T-cell (primary cell): ENCODE measurements around the gene RACGAP1. TPM values are rescaled to one million over a fixed set of nuclear protein-coding genes. Genes with fewer than 3 reads are reported as not detected.

Experiments
- ATAC-seq, 4 experiments: fragments of 200-7000 bp in 3 of 4; fragments of 150-1000 bp in 1 of 4; cut with Tn5 transposase; replicated peaks in 1 of 4; 1 replicate in 3 of 4; 2 replicates in 1 of 4; pipeline ENCODE4 v1.10.0; 2021; ENCODE audit warnings: moderate library complexity in 3 of 4, mild to moderate bottlenecking in 2 of 4, moderate number of reproducible peaks in 1 of 4
- CTCF ChIA-PET, 2 donors: fragments of 300-600 bp; sonication (Branson Sonifier 250); formaldehyde crosslinking; loops; one replicate each; lab custom pipeline; 2022; ENCODE audit warnings: antibody characterized with exemption in 2 of 2; lab: Charles Lee
- POLR2A ChIA-PET, 2 donors: fragments of 300-600 bp; sonication (Branson Sonifier 250); formaldehyde crosslinking; loops; one replicate each; lab custom pipeline; 2022; ENCODE audit warnings: antibody characterized with exemption in 2 of 2; lab: Charles Lee
- DNase-seq, 35 experiments: peaks; one replicate each; pipeline versions ENCODE4 v3.0.0 to v3.0.0-alpha.2; 2013 to 2023
- H3K27ac ChIP-seq: one replicate; pipeline ENCODE4 v1.5.1; 2013; ENCODE audit warnings: low read length
- H3K27me3 ChIP-seq, 2 experiments: replicated peaks in 1 of 2; 1 replicate in 1 of 2; 2 replicates in 1 of 2; pipeline versions ENCODE4 v1.6.1 to v1.7.0; 2013; ENCODE audit warnings: low read length in 1 of 2, mixed read lengths in 1 of 2; ENCODE audit not compliant: control insufficient read depth in 2 of 2, insufficient read depth in 2 of 2; ENCODE audit errors: extremely low read depth in 1 of 2
- H3K36me3 ChIP-seq, 2 donors: 1 replicate in 1 of 2; 2 replicates in 1 of 2; pipeline versions ENCODE4 v1.6.1 to v1.7.0; 2013; ENCODE audit warnings: low read length in 1 of 2; ENCODE audit not compliant: control insufficient read depth in 2 of 2, insufficient read depth in 1 of 2; ENCODE audit errors: extremely low read depth in 1 of 2
- H3K4me1 ChIP-seq, 2 experiments: 1 replicate in 1 of 2; 2 replicates in 1 of 2; pipeline versions ENCODE4 v1.6.1 to v1.7.0; 2013; ENCODE audit warnings: low read length in 2 of 2, mixed read lengths in 1 of 2; ENCODE audit not compliant: insufficient read depth in 2 of 2, control insufficient read depth in 1 of 2; ENCODE audit errors: extremely low read depth in 1 of 2
- H3K4me3 ChIP-seq, 2 donors: 1 replicate in 1 of 2; 2 replicates in 1 of 2; pipeline versions ENCODE4 v1.5.1 to v1.7.0; 2013; ENCODE audit warnings: mild to moderate bottlenecking in 2 of 2, low read length in 1 of 2, moderate library complexity in 1 of 2; ENCODE audit not compliant: control insufficient read depth in 1 of 2; ENCODE audit errors: extremely low read depth in 1 of 2
- H3K9me3 ChIP-seq: 2 replicates; pipeline ENCODE4 v1.7.0; 2013
- H3K27ac Mint-ChIP-seq, 2 donors: one replicate each; pipeline ENCODE4 v1.8.0; 2020 to 2021; ENCODE audit warnings: mild to moderate bottlenecking in 2 of 2, mixed read lengths in 2 of 2
- H3K27me3 Mint-ChIP-seq, 2 donors: one replicate each; pipeline ENCODE4 v1.8.0; 2021 to 2022; ENCODE audit warnings: mixed read lengths in 2 of 2
- H3K36me3 Mint-ChIP-seq: one replicate; pipeline ENCODE4 v1.8.0; 2021; ENCODE audit warnings: mixed read lengths
- H3K4me1 Mint-ChIP-seq, 3 donors: one replicate each; pipeline ENCODE4 v1.8.0; 2020 to 2022; ENCODE audit warnings: mixed read lengths in 3 of 3, mild to moderate bottlenecking in 1 of 3
- H3K4me3 Mint-ChIP-seq, 3 donors: one replicate each; pipeline ENCODE4 v1.8.0; 2020 to 2022; ENCODE audit warnings: mild to moderate bottlenecking in 3 of 3, mixed read lengths in 3 of 3, moderate library complexity in 3 of 3
- H3K9me3 Mint-ChIP-seq, 3 donors: one replicate each; pipeline ENCODE4 v1.8.0; 2020 to 2022; ENCODE audit warnings: mixed read lengths in 3 of 3
- WGBS: methylation state at CpG from one replicate; pipeline ENCODE4 v1.1.5; 2013; ENCODE audit warnings: missing lambda C conversion rate; ENCODE audit not compliant: insufficient coverage; 5-methylcytosine and 5-hydroxymethylcytosine counted together
- total RNA-seq, 35 experiments: library from RNA in 6 of 35; stranded (reverse) in 6 of 35; fragments of 120-200 nt in 1 of 35; gene quantifications; one replicate each; pipeline versions ENCODE4 v1.2.1 to v1.2.4 and lab custom pipeline; 2013 to 2026

Gene RACGAP1
- total RNA-seq, 5 donors from 2014 or later (not counting 1 experiment from before 2014, with no cell fraction given) = 5.5 to 14.8 (median 13.9) TPM

DNA sequence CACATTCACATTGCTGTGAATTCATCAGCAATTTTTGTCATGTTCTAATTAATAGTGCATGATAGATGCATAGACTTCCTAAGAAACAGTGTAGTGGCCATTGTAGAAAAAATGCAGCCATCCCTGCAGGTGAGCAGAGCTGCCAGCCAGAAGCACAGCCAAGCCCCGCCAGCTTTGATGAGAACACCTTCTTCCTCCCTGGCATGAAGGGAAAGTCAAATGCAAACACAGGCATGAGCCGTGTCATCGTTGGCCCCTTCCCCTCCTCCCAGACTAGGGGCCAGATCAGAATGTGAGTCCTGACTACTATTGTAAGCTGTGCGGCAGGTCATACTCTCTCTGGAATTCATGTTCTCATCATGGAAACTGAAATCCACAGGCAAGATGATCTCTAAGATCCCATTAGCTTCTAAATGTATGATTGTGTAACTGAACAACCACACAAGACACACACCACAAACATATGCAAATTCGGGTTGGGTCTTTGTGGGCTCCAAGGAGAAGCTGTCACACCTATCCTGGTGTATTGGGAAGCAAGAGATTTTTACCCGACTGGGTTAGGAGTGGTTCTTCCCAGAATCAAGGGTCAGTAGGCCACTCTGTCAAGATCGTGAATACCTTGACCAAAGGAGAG lies 77.6 kb downstream of the RACGAP1 start:
- Mint-ChIP-seq H3K27me3 (peaks cover 0 to 20% of the 10 kb centered on the region in 2 donors), H3K4me1 (peaks cover 17 to 33% (median 25%) of the 10 kb centered on the region in 3 donors), H3K27ac (no peak overlapping the region), H3K4me3 (no peak overlapping the region), H3K9me3 (no peaks in the 10 kb centered on the region), H3K36me3 (no peaks in the 10 kb centered on the region)
- POLR2A ChIA-PET = no interaction called here
- H3K4me1 ChIP-seq = peaks cover 0 to 16% of the 10 kb centered on the region in 2 experiments
- CTCF ChIA-PET = interaction anchor here in 1 of 2 donors (0.7 kb wide), 1 partner anchor 123 kb away, joined by 3 read pairs; no protein-coding TSS in a partner anchor
- H3K36me3 ChIP-seq = no peaks in the 10 kb centered on the region
- no peak overlapping the region for H3K27ac ChIP-seq
- H3K27me3 ChIP-seq = peaks cover 2 to 42% of the 10 kb centered on the region in 2 experiments
- WGBS = 78% methylated on average over 5 of the region's 7 CpGs
- H3K9me3 ChIP-seq = no peaks in the 10 kb centered on the region
- no peak overlapping the region for H3K4me3 ChIP-seq
- DNase-seq (no peak), ATAC-seq (no peak)

- ATAC-seq = no peak
- H3K27me3 Mint-ChIP-seq = peaks cover 0 to 15% of the 10 kb centered on the region in 2 donors
- Histone ChIP-seq H3K27ac (no peak overlapping the region), H3K4me3 (no peak overlapping the region), H3K27me3 (peaks cover 0 to 35% of the 10 kb centered on the region in 2 experiments), H3K4me1 (peaks cover 0 to 21% of the 10 kb centered on the region in 2 experiments), H3K36me3 (no peaks in the 10 kb centered on the region), H3K9me3 (no peaks in the 10 kb centered on the region)
- DNase-seq = no peak
- peak overlapping the region; percentile 29 to 97 for H3K27ac Mint-ChIP-seq
- H3K9me3 Mint-ChIP-seq = no peaks in the 10 kb centered on the region
- CTCF ChIA-PET = interaction anchor here (0.5 to 1.7 kb wide), 6 partner anchors 9 to 180 kb away, joined by 3 to 16 read pairs (median 4); partner anchors contain the start of gene SMARCD1 (in 1 of the 2)
- H3K4me3 Mint-ChIP-seq = peak overlapping the region in 1 of 3 donors; percentile 81
- 64% methylated on average over 3 of the region's 3 CpGs for WGBS
- peaks cover 17 to 43% (median 29%) of the 10 kb centered on the region in 3 donors for H3K4me1 Mint-ChIP-seq
- H3K36me3 Mint-ChIP-seq = no peaks in the 10 kb centered on the region
- POLR2A ChIA-PET = no interaction called here
These were observed 78.8 kb downstream of the RACGAP1 start for GRCh38 chr12:49946497-49946896.

- Histone ChIP-seq H3K9me3 (no peaks in the 10 kb centered on the region), H3K4me1 (peaks cover 0 to 21% of the 10 kb centered on the region in 2 experiments), H3K27ac (peak overlapping the region; percentile 30), H3K4me3 (no peak overlapping the region), H3K36me3 (no peaks in the 10 kb centered on the region), H3K27me3 (peaks cover 0 to 31% of the 10 kb centered on the region in 2 experiments)
- WGBS = 74% methylated on average over 7 of the region's 9 CpGs
- peak overlapping the region; percentile 84 to 97 for H3K27ac Mint-ChIP-seq
- H3K27me3 Mint-ChIP-seq = peaks cover 0 to 13% of the 10 kb centered on the region in 2 donors
- DNase-seq (peak in 2 of 35 experiments; percentile 9 to 34), ATAC-seq (peak in 2 of 4 experiments; percentile 27 to 36)
- H3K4me3 Mint-ChIP-seq = peak overlapping the region in 1 of 3 donors; percentile 81
- no peaks in the 10 kb centered on the region for H3K36me3 Mint-ChIP-seq
- peaks cover 17 to 47% (median 29%) of the 10 kb centered on the region in 3 donors for H3K4me1 Mint-ChIP-seq
- CTCF ChIA-PET = interaction anchor here (0.6 to 1.7 kb wide), 8 partner anchors 9 to 163 kb away, joined by 3 to 16 read pairs (median 4); partner anchors contain the start of gene SMARCD1 (in 1 of the 2)
- H3K9me3 Mint-ChIP-seq = no peaks in the 10 kb centered on the region
- POLR2A ChIA-PET = no interaction called here
These were observed 79.2 kb downstream of the RACGAP1 start for GRCh38 chr12:49946086-49946485.

GRCh38 chr12:49945394-49946080 lies 79.8 kb downstream of the RACGAP1 start:
- WGBS = 7% methylated on average over 24 of the region's 28 CpGs
- ATAC-seq = peak; percentile 90 to 98 (median 94)
- H3K36me3 Mint-ChIP-seq = no peaks in the 10 kb centered on the region
- Histone ChIP-seq H3K27me3 (peaks cover 0 to 25% of the 10 kb centered on the region in 2 experiments), H3K4me1 (peaks cover 0 to 21% of the 10 kb centered on the region in 2 experiments), H3K36me3 (no peaks in the 10 kb centered on the region), H3K4me3 (peak overlapping the region; percentile 29 to 65), H3K27ac (peak overlapping the region; percentile 30), H3K9me3 (no peaks in the 10 kb centered on the region)
- H3K4me3 Mint-ChIP-seq = peak overlapping the region; percentile 70 to 83 (median 81)
- peak overlapping the region; percentile 84 to 97 for H3K27ac Mint-ChIP-seq
- DNase-seq = peak; percentile 33 to 89 (median 69)
- POLR2A ChIA-PET = no interaction called here
- peaks cover 17 to 47% (median 29%) of the 10 kb centered on the region in 3 donors for H3K4me1 Mint-ChIP-seq
- H3K27me3 Mint-ChIP-seq = peaks cover 0 to 11% of the 10 kb centered on the region in 2 donors
- no peaks in the 10 kb centered on the region for H3K9me3 Mint-ChIP-seq
- CTCF ChIA-PET = interaction anchor here (0.6 to 1.7 kb wide), 9 partner anchors 8 to 162 kb away, joined by 3 to 16 read pairs (median 4); partner anchors contain the start of genes RACGAP1 (in 1 of the 2) and SMARCD1 (in 1 of the 2)

DNA sequence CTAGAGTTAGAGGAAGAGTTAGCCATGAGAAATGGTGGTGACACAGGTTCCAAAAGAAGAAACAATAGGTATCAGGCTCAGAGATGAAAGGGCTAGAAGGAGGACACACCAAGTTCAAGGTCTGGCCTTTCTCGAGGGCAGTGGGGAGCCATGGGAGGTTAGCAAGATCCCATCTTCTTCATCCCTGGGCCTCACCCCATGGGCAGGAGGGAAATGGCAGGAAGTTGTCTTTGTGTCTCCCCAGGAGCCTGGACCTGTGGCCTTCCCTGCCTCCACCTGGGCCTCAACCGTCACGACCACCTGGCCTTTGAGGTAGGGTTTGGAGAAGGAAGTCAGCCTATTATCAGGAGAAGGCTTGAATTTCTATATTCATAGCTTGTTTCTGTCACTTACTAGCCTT lies 80.6 kb downstream of the RACGAP1 start:
- POLR2A ChIA-PET = no interaction called here
- H3K4me3 ChIP-seq = no peak overlapping the region
- H3K27ac ChIP-seq = peak overlapping the region; percentile 30

GRCh38 chr12:49944046-49944445 lies 81.2 kb downstream of the RACGAP1 start:
- H3K4me3 ChIP-seq = no peak overlapping the region
- ATAC-seq = no peak
- Mint-ChIP-seq H3K27ac (peak overlapping the region; percentile 74), H3K4me1 (peaks cover 17 to 47% (median 29%) of the 10 kb centered on the region in 3 donors), H3K9me3 (no peaks in the 10 kb centered on the region), H3K4me3 (no peak overlapping the region), H3K36me3 (no peaks in the 10 kb centered on the region), H3K27me3 (peaks cover 0 to 2% of the 10 kb centered on the region in 2 donors)
- no peaks in the 10 kb centered on the region for H3K9me3 ChIP-seq
- CTCF ChIA-PET = no interaction called here
- no peak for DNase-seq
- H3K4me1 ChIP-seq = peaks cover 0 to 21% of the 10 kb centered on the region in 2 experiments
- POLR2A ChIA-PET = no interaction called here
- 90% methylated on average over 4 of the region's 5 CpGs for WGBS
- H3K27me3 ChIP-seq = peaks cover 0 to 15% of the 10 kb centered on the region in 2 experiments
- H3K27ac ChIP-seq = peak overlapping the region; percentile 17
- no peaks in the 10 kb centered on the region for H3K36me3 ChIP-seq

More for the DNA sequence above, 80.6 kb downstream of the RACGAP1 start:
- H3K4me1 ChIP-seq = peaks cover 0 to 21% of the 10 kb centered on the region in 2 experiments
- H3K36me3 Mint-ChIP-seq = no peaks in the 10 kb centered on the region
- peaks cover 0 to 4% of the 10 kb centered on the region in 2 donors for H3K27me3 Mint-ChIP-seq
- peaks cover 0 to 21% of the 10 kb centered on the region in 2 experiments for H3K27me3 ChIP-seq
- H3K4me3 Mint-ChIP-seq = peak overlapping the region in 1 of 3 donors; percentile 81
- H3K27ac Mint-ChIP-seq = peak overlapping the region; percentile 74 to 97
- ATAC-seq (no peak), DNase-seq (no peak)
- no CpG with 5 or more reads among the region's 3 CpGs for WGBS
- CTCF ChIA-PET = interaction anchor here in 1 of 2 donors (1.7 kb wide), 1 partner anchor 13 kb away, joined by 4 read pairs; no protein-coding TSS in a partner anchor
- peaks cover 17 to 47% (median 29%) of the 10 kb centered on the region in 3 donors for H3K4me1 Mint-ChIP-seq
- no peaks in the 10 kb centered on the region for H3K36me3 ChIP-seq
- no peaks in the 10 kb centered on the region for H3K9me3 Mint-ChIP-seq
- H3K9me3 ChIP-seq = no peaks in the 10 kb centered on the region
